GM21528 (cell line): ENCODE results near the gene PCDHGC5.

Experiments used
- ATAC-seq: cut with Tn5 transposase; IDR thresholded peaks from one replicate; pipeline ENCODE4 v1.9.1; 2021; ENCODE audit warnings: mild to moderate bottlenecking, moderate library complexity; ENCODE audit not compliant: unreplicated experiment, low FRiP score

Gene PCDHGC5

DNA sequence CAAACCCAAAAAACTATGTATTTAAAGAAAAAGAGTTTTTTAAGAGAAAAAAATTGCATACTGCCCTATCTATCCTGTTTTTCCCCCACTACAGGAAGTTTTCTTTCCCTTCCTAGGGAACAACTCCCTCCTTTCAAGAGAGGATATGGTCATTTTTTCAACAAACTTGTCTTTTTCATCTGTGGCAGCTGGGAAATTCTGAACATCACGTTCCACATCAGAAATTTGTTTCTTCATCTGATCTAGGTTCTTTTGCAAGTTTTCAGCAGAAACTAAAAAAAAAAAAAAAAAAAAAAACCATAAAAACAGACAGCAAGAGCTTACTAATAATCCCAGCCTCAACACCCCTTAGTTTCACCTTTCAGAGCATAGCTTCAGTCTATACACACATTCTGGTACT lies 38.5 kb downstream of the PCDHGC5 start:
- no peak for ATAC-seq

DNA sequence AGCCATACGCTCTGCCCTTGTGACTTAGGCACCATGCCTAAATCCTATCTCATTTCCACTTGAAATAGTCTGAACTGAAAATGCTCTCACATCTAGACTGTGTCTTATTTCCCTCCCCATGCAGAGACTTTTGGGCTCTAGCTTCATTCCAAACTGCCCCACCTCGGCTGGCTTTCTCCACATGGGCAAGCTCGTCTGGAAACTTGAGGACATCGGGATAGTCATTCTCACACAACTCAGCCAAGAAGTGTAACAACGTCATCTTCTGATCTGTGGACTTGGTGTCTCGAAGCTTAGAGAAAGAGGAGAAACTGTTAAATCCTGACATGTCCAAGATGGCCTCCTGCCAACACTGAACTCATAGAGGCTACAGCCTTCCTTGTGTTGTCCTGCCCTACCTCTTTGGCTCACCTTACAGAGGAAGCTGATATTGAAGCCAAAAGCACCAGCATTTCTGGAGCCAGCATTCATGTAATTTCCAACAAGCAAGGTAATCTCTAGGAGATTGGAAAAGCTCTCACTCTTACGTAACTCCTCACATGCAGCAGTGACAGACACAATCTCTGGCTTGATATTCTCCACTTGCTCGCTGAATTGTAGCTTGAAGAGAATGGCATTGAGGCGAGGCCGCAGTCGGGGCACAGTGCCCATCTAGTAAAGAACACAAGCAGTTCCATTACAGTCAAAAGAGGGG lies 39.6 kb downstream of the PCDHGC5 start:
- ATAC-seq, result no peak

DNA sequence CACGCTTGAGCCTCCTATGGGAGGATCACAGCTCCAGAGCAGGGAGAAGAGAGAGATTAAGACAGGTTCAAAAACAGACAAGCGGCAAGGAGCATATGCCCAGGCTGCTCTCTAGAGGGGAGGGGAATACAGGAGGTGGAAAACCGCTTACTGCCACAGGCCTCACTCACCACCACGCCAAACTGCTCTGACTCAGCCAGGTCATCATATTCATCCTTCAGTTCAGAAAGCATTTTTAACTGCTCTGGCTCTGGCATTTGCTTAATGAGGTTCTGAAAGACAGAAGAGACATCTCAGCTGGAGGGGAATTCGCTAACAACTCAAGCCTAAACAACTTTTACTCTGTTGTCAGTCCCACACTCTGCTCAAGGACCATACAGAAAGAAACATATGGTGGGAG lies 40.1 kb downstream of the PCDHGC5 start:
- ATAC-seq, result peak; percentile 41

DNA sequence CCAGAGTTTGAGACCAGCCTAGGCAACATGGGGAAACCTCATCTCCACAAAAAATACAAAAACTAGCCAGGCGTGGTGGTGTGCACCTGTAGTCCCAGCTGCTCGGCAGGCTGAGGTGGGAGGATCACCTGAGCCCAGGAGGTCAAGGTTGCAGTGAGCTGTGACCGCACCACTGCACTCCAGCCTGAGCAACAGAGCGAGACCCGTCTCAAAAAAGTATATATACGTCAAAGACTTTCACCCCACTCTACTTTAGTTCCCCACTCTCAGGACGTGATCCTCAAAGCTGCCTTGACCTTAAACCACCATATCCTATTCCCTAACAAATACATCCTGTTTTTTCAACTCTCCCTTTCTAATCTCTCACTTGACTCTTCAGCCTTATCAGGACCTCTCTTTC lies 41.0 kb downstream of the PCDHGC5 start:
- ATAC-seq, result no peak

DNA sequence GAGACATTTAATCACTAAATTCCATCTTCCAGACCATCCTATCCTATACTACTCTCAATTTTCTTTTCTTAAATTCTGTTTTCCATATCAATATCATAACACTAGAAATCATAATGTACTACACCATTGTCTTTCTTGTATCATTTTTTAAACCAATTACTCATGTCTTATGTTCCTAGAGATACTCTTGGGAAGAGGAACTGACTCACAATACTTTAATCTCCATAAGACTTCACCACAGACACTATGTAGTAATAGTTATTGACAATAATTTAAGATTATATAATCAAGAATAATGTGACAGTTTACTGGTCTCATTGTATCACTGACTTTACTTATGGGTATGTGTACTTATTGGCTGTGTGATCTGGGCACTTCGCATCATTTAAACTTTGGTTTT lies 43.8 kb downstream of the PCDHGC5 start:
- no peak for ATAC-seq

DNA sequence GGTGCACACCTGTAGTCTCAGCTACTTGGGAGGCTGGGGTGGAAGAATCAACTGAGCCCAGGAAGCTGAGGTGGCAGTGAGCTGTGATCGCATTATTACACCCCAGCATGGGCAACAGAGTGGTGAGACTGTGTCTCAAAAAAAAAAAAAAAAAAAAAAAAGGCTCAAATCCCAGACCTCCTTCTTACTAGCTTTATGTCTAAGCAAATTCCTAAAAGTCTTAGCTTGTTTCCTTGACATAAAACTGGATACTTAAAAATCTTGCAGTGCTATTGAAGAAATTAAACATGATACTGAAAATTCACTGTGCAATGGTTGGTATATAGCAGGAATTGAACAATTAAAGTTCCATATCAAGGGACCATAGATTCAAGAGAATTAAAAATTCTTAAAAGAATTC lies 45.0 kb downstream of the PCDHGC5 start:
- ATAC-seq, result no peak

DNA sequence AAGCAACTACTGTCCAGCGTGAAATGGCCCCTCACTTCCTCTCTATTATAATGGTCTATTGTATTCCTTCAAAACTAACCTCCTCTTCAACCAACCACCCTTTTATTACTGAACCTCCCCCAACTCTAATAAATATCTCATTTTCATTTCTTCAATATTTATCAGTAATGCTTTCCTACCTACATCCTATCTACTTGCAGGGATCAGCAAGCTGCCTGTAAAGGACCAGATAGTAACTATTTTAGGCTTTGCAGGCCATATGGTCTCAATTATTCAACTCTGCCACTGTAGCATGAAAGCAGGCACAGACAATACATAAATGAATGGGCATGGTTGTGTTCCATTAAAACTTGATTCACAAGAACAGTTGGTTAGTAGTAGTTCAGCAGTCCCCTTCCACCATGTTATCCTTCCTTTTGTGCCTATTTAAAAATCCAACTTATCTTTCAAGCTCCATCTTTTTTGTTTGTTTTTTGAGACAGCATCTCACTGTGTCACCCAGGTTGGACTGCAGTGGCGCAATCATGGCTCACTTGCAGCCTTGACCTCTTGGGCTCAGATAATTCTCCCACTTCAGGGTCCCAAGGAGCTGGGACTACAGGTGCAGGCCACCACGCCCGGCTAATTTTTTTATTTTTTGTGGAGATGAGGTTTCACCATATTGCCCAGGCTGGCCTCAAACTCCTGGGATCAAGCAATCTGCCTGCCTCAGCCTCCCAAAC lies 45.8 kb downstream of the PCDHGC5 start:
- ATAC-seq, result no peak
